NCI-H2081 (cell line): Measurements from ENCODE around the gene NUP58.

Experiments used
- DNase-seq, 2 experiments: peaks; one replicate each; lab custom pipeline; 2025; lab: John Stamatoyannopoulos, UW

The NUP58 gene

DNA sequence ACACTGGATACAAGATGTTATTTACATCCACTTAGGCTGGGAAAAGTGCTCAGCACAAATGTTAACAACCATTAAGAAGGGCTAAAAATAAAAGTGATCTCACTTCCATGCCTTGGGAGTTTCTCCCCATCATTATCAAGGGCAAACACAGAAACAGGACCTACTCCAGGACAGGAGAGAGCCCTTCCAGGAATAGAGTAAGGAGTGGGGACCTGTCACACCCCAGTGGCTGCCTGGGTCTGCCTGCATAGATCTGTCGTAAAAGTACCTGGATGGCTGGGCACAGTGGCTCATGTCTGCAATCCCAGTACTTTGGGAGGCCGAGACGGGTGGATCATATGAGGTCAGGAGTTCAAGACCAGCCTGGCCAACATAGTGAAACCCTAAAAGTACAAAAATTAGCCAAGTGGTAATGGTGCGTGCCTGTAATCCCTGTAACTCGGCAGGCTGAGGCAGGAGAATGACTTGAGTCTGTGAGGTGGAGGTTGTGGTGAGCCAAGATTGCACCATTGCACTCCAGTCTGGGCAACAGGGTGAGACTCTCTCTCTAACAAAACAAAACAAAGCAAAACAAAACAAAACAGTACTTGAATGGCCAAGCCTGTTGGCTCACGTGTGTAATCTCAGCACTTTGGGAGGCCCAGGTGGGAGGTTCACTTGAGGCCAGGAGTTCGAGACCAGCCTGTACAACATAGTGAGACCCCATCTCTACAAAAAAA lies 76.0 kb downstream of the NUP58 start:
- DNase-seq = no peak

DNA sequence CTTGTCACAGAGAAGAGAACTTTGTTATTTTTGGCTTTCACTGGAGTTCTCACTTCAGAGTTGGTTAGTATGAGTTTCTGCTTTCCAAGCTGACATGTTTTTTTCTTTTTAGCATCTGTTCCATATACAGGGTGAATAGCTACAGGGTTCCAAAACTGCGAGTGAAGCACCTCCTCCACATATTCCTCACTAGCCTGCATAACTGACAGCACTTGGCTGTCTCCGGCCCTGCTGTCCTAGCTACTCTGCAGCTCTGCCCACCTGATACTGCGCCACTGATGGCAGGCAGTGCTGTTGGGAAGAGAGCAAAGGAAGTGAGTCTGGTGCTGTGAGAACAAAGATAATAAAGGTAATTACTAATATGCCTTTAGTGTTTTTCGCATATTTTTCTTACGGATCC lies 77.1 kb downstream of the NUP58 start:
- DNase-seq = no peak

- no peak for DNase-seq
Measured at GRCh38 chr13:25379011-25379410, 77.6 kb downstream of the NUP58 start.

DNA sequence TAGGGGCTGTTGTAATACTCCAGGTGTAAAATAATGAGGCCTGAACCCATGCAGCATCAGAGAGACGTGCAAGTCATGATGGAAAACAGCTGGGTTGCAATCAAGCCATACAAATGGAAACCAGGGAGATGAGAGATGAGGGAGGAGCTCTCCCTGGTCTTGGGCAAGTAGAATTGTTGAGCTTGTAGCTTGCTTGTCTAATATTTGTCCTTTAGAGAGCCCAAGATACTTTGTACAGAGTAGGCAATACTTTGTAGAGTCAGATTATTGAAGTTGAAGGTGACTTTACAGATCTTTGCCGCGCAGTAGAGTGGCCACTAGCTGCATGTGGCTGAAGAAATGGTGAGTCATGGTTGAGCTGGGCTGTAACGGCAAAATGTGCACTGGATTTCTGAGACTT lies 78.7 kb downstream of the NUP58 start:
- no peak for DNase-seq

- no peak for DNase-seq
Measured at GRCh38 chr13:25380741-25381324, 79.4 kb downstream of the NUP58 start.

GRCh38 chr13:25384758-25385410 lies 83.5 kb downstream of the NUP58 start:
- no peak for DNase-seq

DNA sequence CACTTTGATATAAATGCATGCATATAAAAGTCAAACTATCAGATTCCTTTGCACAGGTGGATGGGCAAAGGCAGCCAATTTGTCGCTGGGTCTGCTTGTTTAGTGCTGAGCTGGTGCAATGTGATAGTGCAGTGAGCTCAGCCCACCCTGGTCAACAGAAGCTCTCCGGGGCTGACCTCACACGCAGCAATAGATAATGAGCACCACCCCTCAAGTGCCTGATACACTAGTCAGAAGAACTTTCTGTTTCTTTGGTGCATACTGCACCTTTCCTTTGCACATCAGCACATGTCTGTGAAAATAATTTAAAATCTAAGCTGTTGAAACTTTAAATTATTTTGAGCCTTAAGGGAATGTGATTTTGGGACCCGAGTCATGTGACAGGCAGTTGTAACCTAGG lies 90.5 kb downstream of the NUP58 start:
- DNase-seq = no peak
